Colonic mucosa (tissue), 4 donors: ENCODE data around the gene RPL12. TPM values are rescaled to one million over a fixed set of nuclear protein-coding genes. Genes with fewer than 3 reads are reported as not detected.

Experiments used
- DNase-seq: peaks from one replicate; pipeline ENCODE4 v3.0.0-alpha.2; 2020
- H3K27ac ChIP-seq: fragments of 200-600 bp; one replicate; pipeline ENCODE4 v1.8.0; 2021
- H3K27me3 ChIP-seq: fragments of 200-600 bp; one replicate; pipeline ENCODE4 v1.8.0; 2021
- H3K36me3 ChIP-seq: fragments of 200-600 bp; one replicate; pipeline ENCODE4 v1.8.0; 2021
- H3K4me1 ChIP-seq: fragments of 200-600 bp; one replicate; pipeline ENCODE4 v1.8.0; 2021; ENCODE audit warnings: mild to moderate bottlenecking
- H3K4me3 ChIP-seq: fragments of 200-600 bp; one replicate; pipeline ENCODE4 v1.8.0; 2021
- H3K9ac ChIP-seq, 2 donors: one replicate each; pipeline ENCODE4 v1.7.0; 2013; ENCODE audit warnings: control low read depth in 2 of 2, low read depth in 2 of 2, low read length in 2 of 2
- H3K9me3 ChIP-seq: fragments of 200-600 bp; one replicate; pipeline ENCODE4 v1.8.0; 2021
- intact Hi-C: fragments of 100-400 bp; cut with DNase I; formaldehyde crosslinking; loops from one replicate; pipeline ENCODE4 v1.14.1; 2022
- total RNA-seq, 2 donors: library from RNA; stranded (reverse); fragmentation: NEBNext Ultra II Directional in 1 of 2; extraction: Animal tissue kit (Norgen Biotek cat#: 25700) in 1 of 2; gene quantifications; one replicate each; pipeline ENCODE4 v1.2.1, GENCODE V29; 2021
- TF ChIP-seq, protein P1 (sequence below): fragments of 200-600 bp; IDR thresholded peaks from one replicate; pipeline ENCODE4 v1.8.0; 2022; ENCODE audit warnings: antibody characterized with exemption, mild to moderate bottlenecking
- donor health status: healthy.
- donor health status: DM: no; HTN: no; CAD: no.
- donor health status: DM: no; HTN: no; CAD: no.

The RPL12 gene
- total RNA-seq, 2 donors from 2014 or later: 916 to 973 TPM

GRCh38 chr9:127424676-127424999 is 26.6 kb downstream of the RPL12 start:
- H3K9me3 ChIP-seq: no peaks in the 10 kb centered on the region
- DNase-seq: no peak
- intact Hi-C loops: no loop called here
- H3K27ac ChIP-seq: peak overlapping the region; percentile 95
- TF ChIP-seq, protein P1, sequence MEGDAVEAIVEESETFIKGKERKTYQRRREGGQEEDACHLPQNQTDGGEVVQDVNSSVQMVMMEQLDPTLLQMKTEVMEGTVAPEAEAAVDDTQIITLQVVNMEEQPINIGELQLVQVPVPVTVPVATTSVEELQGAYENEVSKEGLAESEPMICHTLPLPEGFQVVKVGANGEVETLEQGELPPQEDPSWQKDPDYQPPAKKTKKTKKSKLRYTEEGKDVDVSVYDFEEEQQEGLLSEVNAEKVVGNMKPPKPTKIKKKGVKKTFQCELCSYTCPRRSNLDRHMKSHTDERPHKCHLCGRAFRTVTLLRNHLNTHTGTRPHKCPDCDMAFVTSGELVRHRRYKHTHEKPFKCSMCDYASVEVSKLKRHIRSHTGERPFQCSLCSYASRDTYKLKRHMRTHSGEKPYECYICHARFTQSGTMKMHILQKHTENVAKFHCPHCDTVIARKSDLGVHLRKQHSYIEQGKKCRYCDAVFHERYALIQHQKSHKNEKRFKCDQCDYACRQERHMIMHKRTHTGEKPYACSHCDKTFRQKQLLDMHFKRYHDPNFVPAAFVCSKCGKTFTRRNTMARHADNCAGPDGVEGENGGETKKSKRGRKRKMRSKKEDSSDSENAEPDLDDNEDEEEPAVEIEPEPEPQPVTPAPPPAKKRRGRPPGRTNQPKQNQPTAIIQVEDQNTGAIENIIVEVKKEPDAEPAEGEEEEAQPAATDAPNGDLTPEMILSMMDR: no peak
- no peaks in the 10 kb centered on the region for H3K36me3 ChIP-seq
- H3K27me3 ChIP-seq: no peaks in the 10 kb centered on the region
- peak overlapping the region; percentile 89 to 90 for H3K9ac ChIP-seq
- H3K4me3 ChIP-seq: peak overlapping the region; percentile 99
- H3K4me1 ChIP-seq: peaks cover 22% of the 10 kb centered on the region

- H3K9me3 ChIP-seq: no peaks in the 10 kb centered on the region
- TF ChIP-seq, protein P1: no peak
- H3K36me3 ChIP-seq: no peaks in the 10 kb centered on the region
- peak; percentile 94 for DNase-seq
- H3K4me1 ChIP-seq: peaks cover 22% of the 10 kb centered on the region
- H3K27ac ChIP-seq: peak within 1 kb of the TSS; percentile 95
- H3K27me3 ChIP-seq: no peaks in the 10 kb centered on the region
- peak within 1 kb of the TSS; percentile 99 for H3K4me3 ChIP-seq
- intact Hi-C loops: no loop called here
- H3K9ac ChIP-seq: peak within 1 kb of the TSS; percentile 89 to 90
These were observed 27.1 kb downstream of the RPL12 start, which contains the start of gene ZNF79 for GRCh38 chr9:127423934-127424675. Gene ZNF79 (plus strand): TSS chr9:127424382. CDS start chr9:127424788, 406 bp downstream.

DNA sequence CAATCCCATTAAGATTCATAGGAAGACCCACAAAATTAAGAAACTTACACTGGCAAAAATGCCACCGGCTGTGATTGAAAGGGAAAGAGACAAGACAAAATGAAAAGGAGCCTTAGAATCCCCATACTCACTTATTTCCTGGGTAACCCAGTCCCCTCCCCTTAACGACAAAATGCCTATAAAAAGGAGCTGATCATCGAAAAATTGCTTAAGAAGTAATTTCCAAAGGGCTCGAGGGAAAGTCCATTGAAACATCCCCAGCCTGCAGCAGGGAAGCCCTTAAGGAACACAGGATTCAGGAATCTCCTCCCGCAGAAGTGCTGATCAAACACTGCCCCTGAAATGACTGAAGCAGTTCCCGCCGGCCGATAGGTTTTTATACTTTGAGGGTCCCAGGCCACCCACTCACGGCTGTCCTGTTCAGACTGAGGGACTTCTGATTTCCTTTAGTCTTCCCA is 27.7 kb downstream of the RPL12 start:
- intact Hi-C loops: no loop called here
- Histone ChIP-seq H3K36me3 (no peaks in the 10 kb centered on the region), H3K4me3 (peak overlapping the region; percentile 99), H3K27me3 (no peaks in the 10 kb centered on the region), H3K27ac (peak overlapping the region; percentile 95), H3K9me3 (no peaks in the 10 kb centered on the region), H3K9ac (peak overlapping the region; percentile 77 to 89), H3K4me1 (peaks cover 22% of the 10 kb centered on the region)
- DNase-seq: no peak
- TF ChIP-seq, protein P1: no peak

DNA sequence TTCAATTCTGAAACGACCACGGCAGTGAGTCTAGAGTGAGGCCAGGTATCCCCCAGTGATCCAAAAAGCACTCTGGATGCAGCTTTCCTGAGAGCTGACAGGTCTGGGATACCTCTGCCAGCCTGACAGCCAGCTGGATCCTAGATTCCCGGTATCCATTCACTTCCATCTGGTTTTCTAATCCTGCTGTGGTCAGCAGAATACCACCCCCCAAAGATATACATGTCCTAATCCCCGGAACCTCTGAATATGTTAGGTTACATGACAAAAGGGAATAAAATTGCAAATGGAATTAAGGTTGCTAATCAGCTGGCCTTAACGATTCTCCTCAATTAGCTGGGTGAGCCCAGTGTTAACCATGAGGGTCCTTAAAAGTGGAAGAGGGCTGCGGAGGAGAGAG is 28.4 kb downstream of the RPL12 start:
- Histone ChIP-seq H3K27me3 (no peaks in the 10 kb centered on the region), H3K9ac (peak overlapping the region in 1 of 2 donors; percentile 77), H3K4me3 (peak overlapping the region; percentile 99), H3K27ac (no peak overlapping the region), H3K4me1 (peaks cover 22% of the 10 kb centered on the region), H3K36me3 (no peaks in the 10 kb centered on the region), H3K9me3 (no peaks in the 10 kb centered on the region)
- intact Hi-C loops: no loop called here
- TF ChIP-seq, protein P1: no peak
- no peak for DNase-seq

DNA sequence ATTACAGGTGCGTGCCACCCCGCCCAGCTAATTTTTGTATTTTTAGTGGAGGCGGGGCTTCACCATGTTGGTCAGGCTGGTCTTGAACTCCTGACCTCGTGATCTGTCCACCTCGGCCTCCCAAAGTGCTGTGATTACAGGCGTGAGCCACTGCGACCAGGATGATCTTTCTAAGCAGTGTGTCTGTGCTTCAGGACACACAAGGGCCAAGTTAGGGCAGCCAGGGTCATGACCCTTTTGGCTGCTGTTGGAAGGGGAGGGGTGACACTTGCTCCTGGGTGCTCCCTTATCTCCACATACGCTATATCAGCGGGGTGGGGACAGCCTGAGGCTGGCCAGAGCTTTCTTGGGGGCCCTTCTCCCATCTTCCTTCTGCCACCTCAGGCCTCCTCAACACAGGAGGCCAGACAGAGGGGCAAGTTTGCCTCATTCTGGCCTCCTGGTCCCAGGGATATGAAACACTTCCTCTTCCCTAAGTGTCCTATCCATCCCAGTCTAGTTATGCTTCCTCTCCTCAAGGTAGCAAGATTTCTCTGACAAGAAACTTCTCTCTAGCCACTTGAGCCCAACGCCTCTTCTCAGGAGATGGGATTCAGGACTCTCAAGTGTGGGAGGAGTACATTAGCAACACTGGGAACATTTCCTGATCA is 28.9 kb downstream of the RPL12 start:
- Histone ChIP-seq H3K9ac (no peak overlapping the region), H3K9me3 (no peaks in the 10 kb centered on the region), H3K27me3 (no peaks in the 10 kb centered on the region), H3K4me3 (peak overlapping the region; percentile 99), H3K36me3 (no peaks in the 10 kb centered on the region), H3K27ac (no peak overlapping the region), H3K4me1 (peaks cover 22% of the 10 kb centered on the region)
- TF ChIP-seq, protein P1: no peak
- intact Hi-C loops: no loop called here
- DNase-seq: no peak
